GM21515 (cell line): Measurements from ENCODE around the gene FKTN.
"Not testable (repeated sequence)": the region's sequence is repeated elsewhere in the genome, so short reads cannot be mapped to it uniquely, and the experiment has no call there.

Experiments used
- ATAC-seq: cut with Tn5 transposase; IDR thresholded peaks from one replicate; pipeline ENCODE4 v1.9.1; 2021; ENCODE audit not compliant: unreplicated experiment

The FKTN gene

GRCh38 chr9:105557804-105558610 is at the start of gene FKTN:
TSS of gene FKTN (plus strand) at chr9:105558131. CDS start at chr9:105575033, 16,902 bp downstream.
- peak; percentile 97 for ATAC-seq

- ATAC-seq: no peak
Observed at GRCh38 chr9:105508530-105508929, 49.4 kb upstream of the FKTN start.

GRCh38 chr9:105510024-105510423 is 47.9 kb upstream of the FKTN start:
- ATAC-seq: peak; percentile 71

GRCh38 chr9:105511446-105511845 is 46.5 kb upstream of the FKTN start:
- ATAC-seq: no peak

GRCh38 chr9:105515811-105516413 is 42.0 kb upstream of the FKTN start:
- no peak for ATAC-seq

GRCh38 chr9:105519710-105520369 is 38.1 kb upstream of the FKTN start:
- peak; percentile 62 for ATAC-seq

- ATAC-seq: not testable (repeated sequence)
Observed at GRCh38 chr9:105520992-105521391, 36.9 kb upstream of the FKTN start.

- ATAC-seq: peak; percentile 85
Observed at GRCh38 chr9:105522618-105523385, 35.1 kb upstream of the FKTN start.

- no peak for ATAC-seq
Observed at GRCh38 chr9:105531530-105531929, 26.4 kb upstream of the FKTN start.

GRCh38 chr9:105535920-105536668 is 21.8 kb upstream of the FKTN start:
- peak; percentile 65 for ATAC-seq

GRCh38 chr9:105539452-105539851 is 18.5 kb upstream of the FKTN start:
- no peak for ATAC-seq

GRCh38 chr9:105541838-105542237 is 16.1 kb upstream of the FKTN start:
- peak; percentile 94 for ATAC-seq

GRCh38 chr9:105554042-105554441 is 3.9 kb upstream of the FKTN start:
- ATAC-seq: no peak

GRCh38 chr9:105572455-105572854 is 14.5 kb downstream of the FKTN start:
- ATAC-seq: no peak

- ATAC-seq: not testable (repeated sequence)
Observed at GRCh38 chr9:105579952-105580351, 22.0 kb downstream of the FKTN start.

- not testable (repeated sequence) for ATAC-seq
Observed at GRCh38 chr9:105581550-105581949, 23.6 kb downstream of the FKTN start.

GRCh38 chr9:105593145-105593544 is 35.2 kb downstream of the FKTN start:
- no peak for ATAC-seq

- peak; percentile 65 for ATAC-seq
Observed at GRCh38 chr9:105608721-105609598, 51.0 kb downstream of the FKTN start.

GRCh38 chr9:105621001-105621400 is 63.1 kb downstream of the FKTN start:
- ATAC-seq: no peak
